SK-N-SH (cell line): ENCODE results near the gene MUC5AC. TPM values are rescaled to one million over a fixed set of nuclear protein-coding genes. Genes with fewer than 3 reads are reported as not detected.

Source experiments
- CTCF ChIA-PET: fragments of 300-600, 350-600 bp; formaldehyde crosslinking; extraction: SDS; loops from one replicate; lab custom pipeline; 2021; lab: Yijun Ruan, JAX
- POLR2A ChIA-PET: fragments of 350-600 bp; sonication (Branson Sonifier 250); formaldehyde crosslinking; extraction: SDS; loops from one replicate; lab custom pipeline; 2020; ENCODE audit warnings: antibody characterized with exemption, inconsistent platforms; lab: Yijun Ruan, JAX
- DNase-seq: peaks from one replicate; pipeline ENCODE4 v3.0.0; 2012
- H2AFZ ChIP-seq: fragments of 200-600 bp; sonication (generic); 2 replicates; pipeline ENCODE4 v1.8.1; 2016; ENCODE audit warnings: antibody characterized with exemption, mild to moderate bottlenecking, low read depth
- H3F3A ChIP-seq: fragments of 200-600 bp; sonication (generic); replicated peaks from 2 replicates; pipeline ENCODE3; 2016; ENCODE audit warnings: antibody characterized with exemption, mild to moderate bottlenecking; ENCODE audit not compliant: insufficient read depth
- H3K27ac ChIP-seq, 2 experiments: fragments of 200-500 bp in 1 of 2; fragments of 200-600 bp in 1 of 2; sonication (Bioruptor generic) in 1 of 2; sonication (generic), shearing (Covaris generic) in 1 of 2; 2 replicates each; pipeline versions ENCODE4 v1.5.1 to v1.6.1; 2014 to 2016; ENCODE audit warnings: low read depth in 2 of 2, inconsistent platforms in 1 of 2, low read length in 1 of 2, mild to moderate bottlenecking in 1 of 2, mixed read lengths in 1 of 2
- H3K27me3 ChIP-seq: fragments of 200-600 bp; sonication (generic), shearing (Covaris generic); 2 replicates; pipeline ENCODE4 v1.6.1; 2016; ENCODE audit warnings: mixed run types; ENCODE audit not compliant: insufficient read depth
- H3K36me3 ChIP-seq, 2 experiments: fragments of 200-500 bp in 1 of 2; fragments of 200-600 bp in 1 of 2; sonication (Bioruptor generic) in 1 of 2; sonication (generic) in 1 of 2; replicated peaks in 1 of 2; 2 replicates each; pipeline versions ENCODE3 to v1.5.1; 2014 to 2016; ENCODE audit warnings: low read length in 1 of 2, mild to moderate bottlenecking in 1 of 2; ENCODE audit not compliant: insufficient read depth in 2 of 2, control insufficient read depth in 1 of 2
- H3K4me1 ChIP-seq, 2 experiments: fragments of 200-500 bp in 1 of 2; fragments of 200-600 bp in 1 of 2; sonication (Bioruptor generic) in 1 of 2; sonication (generic), shearing (Covaris generic) in 1 of 2; 2 replicates each; pipeline versions ENCODE4 v1.5.1 to v1.6.1; 2014 to 2016; ENCODE audit warnings: low read depth in 1 of 2, low read length in 1 of 2, mixed run types in 1 of 2; ENCODE audit not compliant: insufficient read depth in 2 of 2, control insufficient read depth in 1 of 2
- H3K4me2 ChIP-seq: fragments of 200-600 bp; sonication (generic), shearing (Covaris generic); 2 replicates; pipeline ENCODE4 v1.6.1; 2017; ENCODE audit warnings: mixed run types
- H3K4me3 ChIP-seq, 2 experiments: fragments of 200-500 bp in 1 of 2; fragments of 200-600 bp in 1 of 2; sonication (Bioruptor generic) in 1 of 2; sonication (generic), shearing (Covaris generic) in 1 of 2; 2 replicates each; pipeline versions ENCODE4 v1.5.1 to v1.8.1; 2014 to 2016; ENCODE audit warnings: low read depth in 2 of 2, inconsistent platforms in 1 of 2, low read length in 1 of 2, mild to moderate bottlenecking in 1 of 2, mixed read lengths in 1 of 2, moderate library complexity in 1 of 2
- H3K79me2 ChIP-seq: fragments of 200-600 bp; sonication (generic); 2 replicates; pipeline ENCODE4 v1.8.1; 2017; ENCODE audit warnings: mild to moderate bottlenecking; ENCODE audit not compliant: insufficient read depth
- H3K9ac ChIP-seq: fragments of 200-600 bp; sonication (generic); 2 replicates; pipeline ENCODE4 v1.6.1; 2017; ENCODE audit warnings: mixed run types
- H3K9me2 ChIP-seq: fragments of 200-600 bp; sonication (generic); 2 replicates; pipeline ENCODE4 v1.6.1; 2017; ENCODE audit warnings: mixed run types
- H3K9me3 ChIP-seq: fragments of 200-600 bp; sonication (generic); 2 replicates; pipeline ENCODE4 v1.6.1; 2017; ENCODE audit warnings: mixed run types, mild to moderate bottlenecking, moderate library complexity
- H4K20me1 ChIP-seq: fragments of 200-600 bp; sonication (generic); 2 replicates; pipeline ENCODE4 v1.6.1; 2017; ENCODE audit warnings: mild to moderate bottlenecking, mixed run types; ENCODE audit not compliant: insufficient read depth
- CHD2 ChIP-seq: fragments of 150-350 bp; IDR thresholded peaks from 2 replicates; pipeline ENCODE4 v1.6.1; 2018; ENCODE audit warnings: low read length; ENCODE audit not compliant: partially characterized antibody
- ELF1 ChIP-seq: IDR thresholded peaks from 2 replicates; pipeline ENCODE4 v1.4.0; 2012
- FOSL2 ChIP-seq: IDR thresholded peaks from 2 replicates; pipeline ENCODE4 v1.4.0; 2012; ENCODE audit warnings: low read depth, mild to moderate bottlenecking, moderate library complexity, borderline replicate concordance
- FOXJ3 ChIP-seq: sonication (generic); formaldehyde crosslinking; IDR thresholded peaks from 2 replicates; pipeline ENCODE4 v1.5.1; 2020; ENCODE audit warnings: mild to moderate bottlenecking, missing genetic modification reagents
- FOXM1 ChIP-seq: IDR thresholded peaks from 2 replicates; pipeline ENCODE4 v1.4.0; 2012; ENCODE audit warnings: low read depth, mild to moderate bottlenecking
- JUND ChIP-seq: IDR thresholded peaks from 2 replicates; pipeline ENCODE4 v1.4.0; 2012
- NFIC ChIP-seq: IDR thresholded peaks from 2 replicates; pipeline ENCODE4 v1.4.0; 2012; ENCODE audit warnings: borderline replicate concordance
- NRF1 ChIP-seq: IDR thresholded peaks from 2 replicates; pipeline ENCODE4 v1.6.1; 2012; ENCODE audit warnings: low read depth, mild to moderate bottlenecking, low read length
- RAD21 ChIP-seq: IDR thresholded peaks from 2 replicates; pipeline ENCODE4 v1.6.1; 2012; ENCODE audit warnings: mild to moderate bottlenecking, low read length
- RCOR1 ChIP-seq: fragments of 150-350 bp; IDR thresholded peaks from 2 replicates; pipeline ENCODE4 v1.6.1; 2017; ENCODE audit warnings: antibody characterized with exemption, low read length
- SIN3A ChIP-seq: IDR thresholded peaks from 2 replicates; pipeline ENCODE4 v1.6.1; 2012; ENCODE audit warnings: low read depth, mild to moderate bottlenecking, low read length, moderate library complexity, borderline replicate concordance
- TAF1 ChIP-seq: IDR thresholded peaks from 2 replicates; pipeline ENCODE4 v1.6.1; 2012; ENCODE audit warnings: low read depth, mild to moderate bottlenecking, low read length, moderate library complexity, borderline replicate concordance
- TEAD4 ChIP-seq: IDR thresholded peaks from 2 replicates; pipeline ENCODE4 v1.4.0; 2012; ENCODE audit warnings: mild to moderate bottlenecking, borderline replicate concordance; ENCODE audit not compliant: insufficient read depth
- WGBS: methylation state at CpG from one replicate; pipeline ENCODE4 v1.1.6; 2017; ENCODE audit warnings: low lambda C conversion rate; 5-methylcytosine and 5-hydroxymethylcytosine counted together
- polyA plus RNA-seq, 3 experiments: library from polyadenylated mRNA; depleted of rRNA; stranded (reverse); fragments of >200 nt; gene quantifications; 2 replicates each; pipeline ENCODE4 v1.2.3, GENCODE V29; 2012
- TF ChIP-seq, protein P1 (sequence below): fragments of 200-600 bp; sonication (generic); IDR thresholded peaks from 2 replicates; pipeline ENCODE4 v1.6.1; 2017; ENCODE audit warnings: antibody characterized with exemption, mild to moderate bottlenecking, moderate library complexity
- TF ChIP-seq, protein P2 (sequence below): fragments of 150-350 bp; IDR thresholded peaks from 2 replicates; pipeline ENCODE4 v1.6.1; 2016; ENCODE audit warnings: mild to moderate bottlenecking, low read depth, low read length
- TF ChIP-seq, protein P3 (sequence below): IDR thresholded peaks from 2 replicates; pipeline ENCODE4 v1.4.0; 2012; ENCODE audit warnings: low read depth, borderline replicate concordance

The MUC5AC gene
- polyA plus RNA-seq, 1 of the 3 experiments (the other 2 are of a cell fraction), result not detected

DNA sequence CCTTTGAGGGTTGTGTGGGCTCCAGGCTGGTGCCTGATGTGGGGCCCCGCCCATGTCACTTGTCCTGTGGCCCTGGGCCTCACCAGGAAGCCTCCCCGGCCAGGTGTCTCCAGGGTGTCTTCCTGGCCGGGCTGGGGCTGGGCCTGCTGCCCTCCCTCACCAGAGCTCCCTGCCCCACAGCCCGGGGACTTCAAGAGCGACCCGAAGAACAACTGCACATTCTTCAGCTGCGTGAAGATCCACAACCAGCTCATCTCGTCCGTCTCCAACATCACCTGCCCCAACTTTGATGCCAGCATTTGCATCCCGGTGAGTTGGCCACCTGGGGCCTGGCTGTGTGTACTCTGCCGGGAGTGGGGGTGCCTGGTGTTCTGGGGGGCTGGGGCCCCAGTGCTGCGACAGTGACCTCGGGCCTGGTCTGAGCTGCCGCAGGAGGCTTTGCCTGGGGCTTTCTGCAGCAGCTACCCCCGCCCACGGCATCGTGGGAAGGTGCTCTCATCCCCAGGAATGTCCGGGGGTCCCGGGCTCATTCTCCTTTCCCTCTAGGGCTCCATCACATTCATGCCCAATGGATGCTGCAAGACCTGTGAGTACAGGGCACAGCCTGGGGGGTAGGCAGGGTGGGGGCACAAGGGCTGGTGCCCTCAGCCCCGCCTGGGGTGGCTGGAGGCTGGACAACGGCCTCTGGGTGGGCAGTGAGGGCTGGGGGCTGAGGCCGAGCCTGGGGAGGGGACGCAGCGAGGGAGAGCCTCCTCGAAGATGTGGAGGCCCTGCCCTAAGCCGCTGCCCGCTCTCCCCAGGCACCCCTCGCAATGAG, 48.4 kb upstream of the MUC5AC start:
- CTCF ChIA-PET, result no interaction called here
- no peak for TF ChIP-seq TAF1
- TF ChIP-seq RAD21, result no peak
- no peak for TF ChIP-seq NFIC
- no peak for TF ChIP-seq ELF1
- TF ChIP-seq NRF1, result no peak
- no peak for TF ChIP-seq SIN3A
- no peak for TF ChIP-seq TEAD4
- no peak for TF ChIP-seq RCOR1
- TF ChIP-seq, protein P1, sequence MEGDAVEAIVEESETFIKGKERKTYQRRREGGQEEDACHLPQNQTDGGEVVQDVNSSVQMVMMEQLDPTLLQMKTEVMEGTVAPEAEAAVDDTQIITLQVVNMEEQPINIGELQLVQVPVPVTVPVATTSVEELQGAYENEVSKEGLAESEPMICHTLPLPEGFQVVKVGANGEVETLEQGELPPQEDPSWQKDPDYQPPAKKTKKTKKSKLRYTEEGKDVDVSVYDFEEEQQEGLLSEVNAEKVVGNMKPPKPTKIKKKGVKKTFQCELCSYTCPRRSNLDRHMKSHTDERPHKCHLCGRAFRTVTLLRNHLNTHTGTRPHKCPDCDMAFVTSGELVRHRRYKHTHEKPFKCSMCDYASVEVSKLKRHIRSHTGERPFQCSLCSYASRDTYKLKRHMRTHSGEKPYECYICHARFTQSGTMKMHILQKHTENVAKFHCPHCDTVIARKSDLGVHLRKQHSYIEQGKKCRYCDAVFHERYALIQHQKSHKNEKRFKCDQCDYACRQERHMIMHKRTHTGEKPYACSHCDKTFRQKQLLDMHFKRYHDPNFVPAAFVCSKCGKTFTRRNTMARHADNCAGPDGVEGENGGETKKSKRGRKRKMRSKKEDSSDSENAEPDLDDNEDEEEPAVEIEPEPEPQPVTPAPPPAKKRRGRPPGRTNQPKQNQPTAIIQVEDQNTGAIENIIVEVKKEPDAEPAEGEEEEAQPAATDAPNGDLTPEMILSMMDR, result no peak
- no peak for TF ChIP-seq JUND
- no peak for TF ChIP-seq FOSL2
- TF ChIP-seq, all 33 proteins: peak for 0
- no peaks in the 10 kb centered on the region for H3K27me3 ChIP-seq
- no peaks in the 10 kb centered on the region for H4K20me1 ChIP-seq
- no peaks in the 10 kb centered on the region for H3K4me1 ChIP-seq
- POLR2A ChIA-PET, result no interaction called here
- no peak overlapping the region for H3K4me3 ChIP-seq
- H2AFZ ChIP-seq, result no peak overlapping the region
- H3K79me2 ChIP-seq, result no peaks in the 10 kb centered on the region
- H3K9ac ChIP-seq, result no peak overlapping the region
- WGBS, result 43% methylated on average over 10 of the region's 28 CpGs
- no peaks in the 10 kb centered on the region for H3F3A ChIP-seq
- H3K27ac ChIP-seq, result no peak overlapping the region
- no peaks in the 10 kb centered on the region for H3K36me3 ChIP-seq
- H3K9me2 ChIP-seq, result no peaks in the 10 kb centered on the region
- DNase-seq, result no peak
- no peaks in the 10 kb centered on the region for H3K9me3 ChIP-seq
- H3K4me2 ChIP-seq, result no peak overlapping the region

DNA sequence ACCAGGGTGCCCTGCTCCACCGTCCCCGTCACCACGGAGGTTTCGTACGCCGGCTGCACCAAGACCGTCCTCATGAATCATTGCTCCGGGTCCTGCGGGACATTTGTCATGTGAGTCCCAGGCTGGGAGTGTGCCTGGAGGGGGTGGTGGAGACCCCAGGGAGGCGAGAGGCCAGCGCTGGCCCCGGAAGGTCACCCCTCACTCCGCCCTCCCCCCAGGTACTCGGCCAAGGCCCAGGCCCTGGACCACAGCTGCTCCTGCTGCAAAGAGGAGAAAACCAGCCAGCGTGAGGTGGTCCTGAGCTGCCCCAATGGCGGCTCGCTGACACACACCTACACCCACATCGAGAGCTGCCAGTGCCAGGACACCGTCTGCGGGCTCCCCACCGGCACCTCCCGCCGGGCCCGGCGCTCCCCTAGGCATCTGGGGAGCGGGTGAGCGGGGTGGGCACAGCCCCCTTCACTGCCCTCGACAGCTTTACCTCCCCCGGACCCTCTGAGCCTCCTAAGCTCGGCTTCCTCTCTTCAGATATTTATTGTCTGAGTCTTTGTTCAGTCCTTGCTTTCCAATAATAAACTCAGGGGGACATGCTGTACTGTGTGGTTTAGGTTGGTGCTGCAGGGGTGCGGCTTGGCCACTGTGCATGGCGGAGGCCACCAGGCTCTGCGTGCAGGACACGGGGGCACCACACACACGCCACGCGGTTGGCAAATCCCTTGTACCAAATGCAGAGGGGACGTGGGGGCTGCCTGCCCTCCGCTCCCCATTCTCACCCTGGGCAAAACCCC, 47.6 kb upstream of the MUC5AC start:
- Histone ChIP-seq H3K4me2 (no peak overlapping the region), H3K4me1 (no peaks in the 10 kb centered on the region), H3K4me3 (no peak overlapping the region), H3F3A (no peaks in the 10 kb centered on the region), H3K36me3 (no peaks in the 10 kb centered on the region), H3K9ac (no peak overlapping the region), H3K27ac (no peak overlapping the region), H4K20me1 (no peaks in the 10 kb centered on the region), H3K9me2 (no peaks in the 10 kb centered on the region), H3K27me3 (no peaks in the 10 kb centered on the region), H3K9me3 (no peaks in the 10 kb centered on the region), H3K79me2 (no peaks in the 10 kb centered on the region), H2AFZ (no peak overlapping the region)
- no peak for DNase-seq
- POLR2A ChIA-PET, result no interaction called here
- 81% methylated on average over 12 of the region's 39 CpGs for WGBS
- TF ChIP-seq FOSL2 (no peak), FOXJ3 (no peak), NRF1 (no peak), CHD2 (no peak), NFIC (no peak), FOXM1 (no peak), ELF1 (no peak)
- TF ChIP-seq, protein P2, sequence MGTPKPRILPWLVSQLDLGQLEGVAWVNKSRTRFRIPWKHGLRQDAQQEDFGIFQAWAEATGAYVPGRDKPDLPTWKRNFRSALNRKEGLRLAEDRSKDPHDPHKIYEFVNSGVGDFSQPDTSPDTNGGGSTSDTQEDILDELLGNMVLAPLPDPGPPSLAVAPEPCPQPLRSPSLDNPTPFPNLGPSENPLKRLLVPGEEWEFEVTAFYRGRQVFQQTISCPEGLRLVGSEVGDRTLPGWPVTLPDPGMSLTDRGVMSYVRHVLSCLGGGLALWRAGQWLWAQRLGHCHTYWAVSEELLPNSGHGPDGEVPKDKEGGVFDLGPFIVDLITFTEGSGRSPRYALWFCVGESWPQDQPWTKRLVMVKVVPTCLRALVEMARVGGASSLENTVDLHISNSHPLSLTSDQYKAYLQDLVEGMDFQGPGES, result no peak
- TF ChIP-seq, protein P3, sequence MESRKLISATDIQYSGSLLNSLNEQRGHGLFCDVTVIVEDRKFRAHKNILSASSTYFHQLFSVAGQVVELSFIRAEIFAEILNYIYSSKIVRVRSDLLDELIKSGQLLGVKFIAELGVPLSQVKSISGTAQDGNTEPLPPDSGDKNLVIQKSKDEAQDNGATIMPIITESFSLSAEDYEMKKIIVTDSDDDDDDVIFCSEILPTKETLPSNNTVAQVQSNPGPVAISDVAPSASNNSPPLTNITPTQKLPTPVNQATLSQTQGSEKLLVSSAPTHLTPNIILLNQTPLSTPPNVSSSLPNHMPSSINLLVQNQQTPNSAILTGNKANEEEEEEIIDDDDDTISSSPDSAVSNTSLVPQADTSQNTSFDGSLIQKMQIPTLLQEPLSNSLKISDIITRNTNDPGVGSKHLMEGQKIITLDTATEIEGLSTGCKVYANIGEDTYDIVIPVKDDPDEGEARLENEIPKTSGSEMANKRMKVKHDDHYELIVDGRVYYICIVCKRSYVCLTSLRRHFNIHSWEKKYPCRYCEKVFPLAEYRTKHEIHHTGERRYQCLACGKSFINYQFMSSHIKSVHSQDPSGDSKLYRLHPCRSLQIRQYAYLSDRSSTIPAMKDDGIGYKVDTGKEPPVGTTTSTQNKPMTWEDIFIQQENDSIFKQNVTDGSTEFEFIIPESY, result no peak
- TF ChIP-seq, protein P1, result no peak
- CTCF ChIA-PET, result no interaction called here
